ENCODE data around the gene SCO1. TPM values are rescaled to one million over a fixed set of nuclear protein-coding genes. Genes with fewer than 3 reads are reported as not detected.

SCO1 gene
- polyA plus RNA-seq, 3 donors, result 5.0 to 14.6 (median 11.6) TPM

DNA sequence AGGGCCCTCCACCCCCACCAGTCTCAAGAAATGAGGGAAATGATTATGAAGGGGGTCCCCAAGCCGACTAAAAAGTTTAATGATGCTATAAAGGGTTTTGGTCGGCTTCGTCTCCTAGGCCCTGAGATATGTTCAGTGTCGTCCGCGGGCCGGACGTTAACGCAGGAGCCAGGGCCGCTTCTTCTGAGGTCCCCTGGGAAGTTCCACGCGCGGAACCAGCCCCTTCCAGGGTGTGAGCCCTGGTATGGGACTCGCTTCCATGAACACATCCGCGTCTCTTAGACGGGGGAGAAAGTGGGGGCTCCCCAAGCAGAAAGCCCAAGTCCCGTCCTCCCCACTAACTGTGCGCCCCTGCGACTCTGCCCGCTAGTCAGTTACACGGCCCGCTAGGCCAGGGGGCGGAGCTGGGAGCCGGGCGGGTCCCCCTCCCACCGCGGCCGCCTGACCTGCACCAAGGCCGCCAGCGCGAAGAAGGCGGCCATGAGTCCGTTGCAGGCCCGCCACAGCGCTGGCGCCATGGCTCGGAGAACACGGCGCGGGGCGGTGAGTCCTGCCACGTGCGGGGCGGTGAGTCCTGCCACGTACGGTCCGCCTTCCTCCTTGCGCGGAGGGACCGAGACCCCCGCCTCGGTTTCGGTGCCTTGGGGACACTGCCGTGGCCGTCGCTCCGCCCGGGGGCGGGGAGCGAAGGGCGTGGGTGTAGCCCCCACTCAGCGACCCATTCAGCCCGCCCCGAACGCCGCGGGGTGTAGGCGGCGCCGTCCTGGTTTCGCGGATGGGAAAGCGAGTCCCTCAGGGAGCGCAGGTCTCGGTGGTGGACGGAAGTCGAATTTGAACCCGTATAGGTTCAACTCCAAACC lies 32.2 kb upstream of the SCO1 start, which contains the start of gene TMEM220:
TSS of gene TMEM220 (minus strand) at position 690 of the 860 bp plus-strand sequence. CDS start at position 518, 172 bp downstream.
- peak within 1 kb of the TSS; percentile 66 to 91 (median 87) for H3K4me3 ChIP-seq (replicated peaks in 1 of 3; ENCODE audit: low read depth in 2 of 3, low read length in 3 of 3)
- H3K9ac ChIP-seq (ENCODE audit: insufficient read depth, low read length, poor library complexity, severe bottlenecking), result peak within 1 kb of the TSS; percentile 77
- H3K36me3 ChIP-seq (replicated peaks in 1 of 2; ENCODE audit: control insufficient read depth in 1 of 2, insufficient read depth in 2 of 2, low read length in 2 of 2), result no peaks in the 10 kb centered on the region
- Mint-ChIP-seq H3K4me3 (peak within 1 kb of the TSS; percentile 92 to 98), H3K9me3 (no peaks in the 10 kb centered on the region), H3K27me3 (ENCODE audit: low read depth in 3 of 3) (peaks cover 0 to 7% (median 3%) of the 10 kb centered on the region in 3 donors), H3K36me3 (no peaks in the 10 kb centered on the region), H3K27ac (peak within 1 kb of the TSS; percentile 4 to 81 (median 51)), H3K4me1 (peaks cover 17% of the 10 kb centered on the region)
- DNase-seq, result peak; percentile 40 to 44 (median 41)
- H2AFZ ChIP-seq (ENCODE audit: insufficient read depth, low read depth, low read length, poor library complexity, severe bottlenecking), result peak within 1 kb of the TSS; percentile 97
- H3K27me3 ChIP-seq (ENCODE audit: control insufficient read depth in 2 of 2, insufficient read depth in 2 of 2, low read length in 2 of 2), result no peaks in the 10 kb centered on the region
- no peaks in the 10 kb centered on the region for H3K9me3 ChIP-seq (replicated peaks in 1 of 2; ENCODE audit: control insufficient read depth in 1 of 2, insufficient read depth in 1 of 2, low read length in 2 of 2)
- H3K27ac ChIP-seq (ENCODE audit: low read depth in 1 of 2, low read length in 2 of 2), result peak within 1 kb of the TSS in 1 of 2 donors; percentile 44
- WGBS (ENCODE audit: insufficient coverage), result under 1% methylated on average over 60 of the region's 79 CpGs
- TF ChIP-seq CTCF (IDR thresholded peaks at IDR 0.05), result no peak
- intact Hi-C loops (cut with micrococcal nuclease), result loop anchor here in 1 of 2 donors (10.0 kb wide), 1 partner anchor 115 kb away; no protein-coding TSS in a partner anchor
- H4K20me1 ChIP-seq (ENCODE audit: insufficient read depth, low read length), result no peaks in the 10 kb centered on the region
- peak within 1 kb of the TSS; percentile 88 for H3K4me2 ChIP-seq (replicated peaks; ENCODE audit: extremely low read depth, low read length, poor library complexity, severe bottlenecking)
- H3K4me1 ChIP-seq (ENCODE audit: control insufficient read depth in 1 of 2, insufficient read depth in 2 of 2, low read length in 2 of 2), result peaks cover 6% of the 10 kb centered on the region in 2 donors
- no peaks in the 10 kb centered on the region for H3K79me2 ChIP-seq (ENCODE audit: insufficient read depth, low read length)

DNA sequence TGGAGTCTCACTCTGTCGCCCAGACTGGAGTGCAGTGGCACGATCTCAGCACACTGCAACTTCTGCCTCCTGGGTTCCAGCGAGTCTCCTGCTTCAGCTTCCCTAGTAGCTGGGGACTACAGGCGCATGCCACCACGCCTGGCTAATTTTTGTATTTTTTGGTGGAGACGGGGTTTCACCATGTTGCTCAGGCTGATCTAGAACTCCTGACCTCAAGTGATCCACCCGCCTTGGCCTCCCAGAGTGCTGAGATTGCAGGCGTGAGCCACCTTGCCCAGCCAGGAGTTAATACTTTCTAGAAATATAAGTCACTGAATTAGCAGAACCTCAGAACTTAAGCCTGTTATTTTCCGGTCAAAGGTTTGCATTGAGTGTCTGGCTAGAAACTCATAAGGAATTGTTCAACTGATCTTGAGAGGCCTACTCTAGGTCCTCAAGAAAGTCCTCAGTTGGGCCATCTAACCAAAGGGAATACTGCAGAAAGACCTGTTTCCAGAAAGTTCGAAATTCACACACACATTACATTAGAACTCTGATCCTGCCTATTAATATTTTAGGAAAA lies 31.1 kb upstream of the SCO1 start:
- Histone ChIP-seq H4K20me1 (ENCODE audit: insufficient read depth, low read length) (no peaks in the 10 kb centered on the region), H2AFZ (ENCODE audit: insufficient read depth, low read depth, low read length, poor library complexity, severe bottlenecking) (no peak overlapping the region), H3K27ac (ENCODE audit: low read depth in 1 of 2, low read length in 2 of 2) (no peak overlapping the region), H3K9me3 (replicated peaks in 1 of 2; ENCODE audit: control insufficient read depth in 1 of 2, insufficient read depth in 1 of 2, low read length in 2 of 2) (no peaks in the 10 kb centered on the region), H3K4me2 (replicated peaks; ENCODE audit: extremely low read depth, low read length, poor library complexity, severe bottlenecking) (no peak overlapping the region), H3K4me1 (ENCODE audit: control insufficient read depth in 1 of 2, insufficient read depth in 2 of 2, low read length in 2 of 2) (peaks cover 6% of the 10 kb centered on the region in 2 donors), H3K27me3 (ENCODE audit: control insufficient read depth in 2 of 2, insufficient read depth in 2 of 2, low read length in 2 of 2) (no peaks in the 10 kb centered on the region), H3K9ac (ENCODE audit: insufficient read depth, low read length, poor library complexity, severe bottlenecking) (no peak overlapping the region), H3K79me2 (ENCODE audit: insufficient read depth, low read length) (no peaks in the 10 kb centered on the region), H3K4me3 (replicated peaks in 1 of 3; ENCODE audit: low read depth in 2 of 3, low read length in 3 of 3) (peak overlapping the region in 1 of 3 experiments; percentile 91), H3K36me3 (replicated peaks in 1 of 2; ENCODE audit: control insufficient read depth in 1 of 2, insufficient read depth in 2 of 2, low read length in 2 of 2) (no peaks in the 10 kb centered on the region)
- no peak overlapping the region for H3K4me3 Mint-ChIP-seq
- H3K27me3 Mint-ChIP-seq (ENCODE audit: low read depth in 3 of 3), result peaks cover 0 to 7% (median 3%) of the 10 kb centered on the region in 3 donors
- DNase-seq, result no peak
- intact Hi-C loops (cut with micrococcal nuclease), result no loop called here
- no peaks in the 10 kb centered on the region for H3K36me3 Mint-ChIP-seq
- H3K4me1 Mint-ChIP-seq, result peaks cover 17% of the 10 kb centered on the region
- no peak for TF ChIP-seq CTCF (IDR thresholded peaks at IDR 0.05)
- H3K9me3 Mint-ChIP-seq, result no peaks in the 10 kb centered on the region
- 100% methylated on average over 8 of the region's 10 CpGs for WGBS (ENCODE audit: insufficient coverage)
- H3K27ac Mint-ChIP-seq, result no peak overlapping the region
